K562 (cell line): ENCODE measurements around the gene GRAMD2B. TPM values are rescaled to one million over a fixed set of nuclear protein-coding genes. Genes with fewer than 3 reads are reported as not detected.

ENCODE experiments used
- CBX3 ChIP-seq, 2 experiments: IDR thresholded peaks; 1 replicate in 1 of 2; 2 replicates in 1 of 2; pipeline ENCODE4 v1.6.1; 2012; ENCODE audit warnings: inconsistent platforms in 2 of 2, low read length in 2 of 2, borderline replicate concordance in 1 of 2, control low read depth in 1 of 2
- CTBP1 ChIP-seq: fragments of 450-650 bp; IDR thresholded peaks from 2 replicates; pipeline ENCODE4 v1.6.1; 2016; ENCODE audit warnings: borderline replicate concordance
- DPF2 ChIP-seq: fragments of 450-650 bp; IDR thresholded peaks from 2 replicates; pipeline ENCODE4 v1.6.1; 2016
- ETV5 ChIP-seq: sonication (generic); formaldehyde crosslinking; IDR thresholded peaks from 2 replicates; pipeline ENCODE4 v1.4.0; 2020; ENCODE audit warnings: low read depth, mild to moderate bottlenecking, missing genetic modification reagents
- ETV6 ChIP-seq, 3 experiments: fragments of 150-350 bp in 1 of 3; sonication (generic) in 1 of 3; formaldehyde crosslinking in 1 of 3; IDR thresholded peaks; 2 replicates each; pipeline versions ENCODE4 v1.6.1 to v1.8.0; 2014 to 2022; ENCODE audit warnings: borderline replicate concordance in 2 of 3, low read depth in 2 of 3, antibody characterized with exemption in 1 of 3, low read length in 1 of 3, mild to moderate bottlenecking in 1 of 3, missing genetic modification reagents in 1 of 3
- FOSL1 ChIP-seq: fragments of 200-800 bp; sonication (Bioruptor generic); conservative IDR thresholded peaks from 2 replicates; pipeline ENCODE4 v1.6.1; 2016; ENCODE audit warnings: missing genetic modification characterization, missing compliant biosample characterization
- GABPB1 ChIP-seq: sonication (generic); formaldehyde crosslinking; IDR thresholded peaks from 2 replicates; pipeline ENCODE4 v1.8.0; 2022; ENCODE audit warnings: mild to moderate bottlenecking, missing genetic modification reagents
- MXI1 ChIP-seq: IDR thresholded peaks from 2 replicates; pipeline ENCODE4 v1.6.1; 2011; ENCODE audit warnings: low read depth, mild to moderate bottlenecking, improper control_type of control experiment, low read length
- POLR2A ChIP-seq: fragments of 450-650 bp; conservative IDR thresholded peaks from 2 replicates; pipeline ENCODE4 v1.6.1; 2016
- RHOXF2B ChIP-seq: fragments of 250-450 bp; sonication (Bioruptor Pico); conservative IDR thresholded peaks from 2 replicates; pipeline ENCODE4 v1.5.1; 2021
- THRAP3 ChIP-seq: fragments of 450-650 bp; IDR thresholded peaks from 2 replicates; pipeline ENCODE4 v1.6.1; 2016; ENCODE audit warnings: mild to moderate bottlenecking, inconsistent platforms, borderline replicate concordance
- XRCC3 ChIP-seq: fragments of 450-650 bp; IDR thresholded peaks from 2 replicates; pipeline ENCODE4 v1.6.1; 2017; ENCODE audit warnings: mild to moderate bottlenecking, moderate library complexity
- ZC3H8 ChIP-seq: fragments of 450-650 bp; IDR thresholded peaks from 2 replicates; pipeline ENCODE4 v1.6.1; 2017
- polyA plus RNA-seq, 8 experiments: library from polyadenylated mRNA; depleted of rRNA in 4 of 8; stranded (reverse) in 5 of 8; unstranded in 3 of 8; fragments of >200 nt; fragmentation: Nextera tagmentation in 2 of 8; fragmentation: Illumina TruSeq in 1 of 8; extraction: Ambion mirVana in 2 of 8; extraction: Trizol in 1 of 8; gene quantifications; 2 replicates each; pipeline versions ENCODE4 v1.2.1 to v1.2.3, GENCODE V29; 2011 to 2014; ENCODE audit warnings: inconsistent platforms in 1 of 8, missing spikeins in 1 of 8
- total RNA-seq, 7 experiments: library from RNA; depleted of rRNA in 6 of 7; stranded (reverse); fragments of >200 nt in 6 of 7; fragmentation: Illumina TruSeq in 2 of 7; extraction: Trizol in 2 of 7; gene quantifications; 2 replicates each; pipeline versions ENCODE4 v1.2.1 to v1.2.3, GENCODE V29; 2011 to 2021; ENCODE audit warnings: low replicate concordance in 1 of 7
- TF ChIP-seq, protein P1 (sequence below), 2 experiments: fragments of 450-650 bp in 1 of 2; sonication (generic) in 1 of 2; formaldehyde crosslinking in 1 of 2; IDR thresholded peaks; 2 replicates each; pipeline versions ENCODE4 v1.7.1 to v1.9.0; 2016 to 2022; ENCODE audit warnings: inconsistent platforms in 1 of 2, mild to moderate bottlenecking in 1 of 2, missing genetic modification reagents in 1 of 2
- TF ChIP-seq, protein P2 (sequence below): fragments of 200-400 bp; formaldehyde crosslinking; IDR thresholded peaks from 2 replicates; pipeline ENCODE4 v1.6.1; 2017; ENCODE audit warnings: mild to moderate bottlenecking, low read depth, low read length, moderate library complexity
- TF ChIP-seq, protein P3 (sequence below), 2 experiments: fragments of 450-650 bp; conservative IDR thresholded peaks; 2 replicates each; pipeline ENCODE4 v1.6.1; 2017; ENCODE audit warnings: mild to moderate bottlenecking in 2 of 2, moderate library complexity in 2 of 2

The GRAMD2B gene
- total and polyA plus RNA-seq, 9 of the 15 experiments (the other 6 are each of a cell fraction or from before 2014, with no cell fraction given) = 0.32 to 4.2 (median 1.4) TPM

DNA sequence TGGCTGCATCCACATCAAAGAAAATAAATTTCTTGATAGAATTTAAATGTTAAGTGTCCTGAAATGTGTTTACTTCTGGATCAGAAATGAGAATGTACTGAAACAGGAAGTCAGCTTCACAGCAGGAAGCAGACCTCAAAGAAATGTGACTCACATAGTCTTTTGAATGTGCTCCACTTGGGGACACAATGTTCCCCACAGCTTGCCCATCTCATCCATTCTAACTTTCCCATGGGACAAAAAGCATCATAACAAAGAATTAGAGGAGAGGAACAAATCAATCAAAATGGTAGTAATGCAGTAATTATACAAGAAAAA is 85.7 kb downstream of the GRAMD2B start (continued):
- TF ChIP-seq, protein P1, sequence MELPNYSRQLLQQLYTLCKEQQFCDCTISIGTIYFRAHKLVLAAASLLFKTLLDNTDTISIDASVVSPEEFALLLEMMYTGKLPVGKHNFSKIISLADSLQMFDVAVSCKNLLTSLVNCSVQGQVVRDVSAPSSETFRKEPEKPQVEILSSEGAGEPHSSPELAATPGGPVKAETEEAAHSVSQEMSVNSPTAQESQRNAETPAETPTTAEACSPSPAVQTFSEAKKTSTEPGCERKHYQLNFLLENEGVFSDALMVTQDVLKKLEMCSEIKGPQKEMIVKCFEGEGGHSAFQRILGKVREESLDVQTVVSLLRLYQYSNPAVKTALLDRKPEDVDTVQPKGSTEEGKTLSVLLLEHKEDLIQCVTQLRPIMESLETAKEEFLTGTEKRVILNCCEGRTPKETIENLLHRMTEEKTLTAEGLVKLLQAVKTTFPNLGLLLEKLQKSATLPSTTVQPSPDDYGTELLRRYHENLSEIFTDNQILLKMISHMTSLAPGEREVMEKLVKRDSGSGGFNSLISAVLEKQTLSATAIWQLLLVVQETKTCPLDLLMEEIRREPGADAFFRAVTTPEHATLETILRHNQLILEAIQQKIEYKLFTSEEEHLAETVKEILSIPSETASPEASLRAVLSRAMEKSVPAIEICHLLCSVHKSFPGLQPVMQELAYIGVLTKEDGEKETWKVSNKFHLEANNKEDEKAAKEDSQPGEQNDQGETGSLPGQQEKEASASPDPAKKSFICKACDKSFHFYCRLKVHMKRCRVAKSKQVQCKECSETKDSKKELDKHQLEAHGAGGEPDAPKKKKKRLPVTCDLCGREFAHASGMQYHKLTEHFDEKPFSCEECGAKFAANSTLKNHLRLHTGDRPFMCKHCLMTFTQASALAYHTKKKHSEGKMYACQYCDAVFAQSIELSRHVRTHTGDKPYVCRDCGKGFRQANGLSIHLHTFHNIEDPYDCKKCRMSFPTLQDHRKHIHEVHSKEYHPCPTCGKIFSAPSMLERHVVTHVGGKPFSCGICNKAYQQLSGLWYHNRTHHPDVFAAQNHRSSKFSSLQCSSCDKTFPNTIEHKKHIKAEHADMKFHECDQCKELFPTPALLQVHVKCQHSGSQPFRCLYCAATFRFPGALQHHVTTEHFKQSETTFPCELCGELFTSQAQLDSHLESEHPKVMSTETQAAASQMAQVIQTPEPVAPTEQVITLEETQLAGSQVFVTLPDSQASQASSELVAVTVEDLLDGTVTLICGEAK (IDR thresholded peaks at IDR 0.05) = 0 out of 2 replicates have a peak, but pooled peaks have one; percentile 48
- TF ChIP-seq, protein P1 (CRISPR knock-in tag; IDR thresholded peaks at IDR 0.05) = no peak
- TF ChIP-seq CBX3 (IDR thresholded peaks at IDR 0.05; ENCODE audit: borderline replicate concordance in 1 of 2, low read length in 2 of 2) (no peak), MXI1 (no peak), CTBP1 (no peak), THRAP3 (no peak), FOSL1 (peak; percentile 58), GABPB1 (no peak), RHOXF2B (CRISPR knock-in tag) (no peak), ZC3H8 (no peak), ETV6 (IDR thresholded peaks at IDR 0.05; ENCODE audit: borderline replicate concordance in 1 of 2, low read depth in 2 of 2, low read length in 1 of 2) (no peak), ETV6 (CRISPR knock-in tag; IDR thresholded peaks at IDR 0.05; ENCODE audit: borderline replicate concordance) (no peak), POLR2A (no peak), DPF2 (peak; percentile 21; the same call in 1 of the 2 replicates), ETV5 (CRISPR knock-in tag) (no peak), XRCC3 (no peak)
- TF ChIP-seq, protein P2, sequence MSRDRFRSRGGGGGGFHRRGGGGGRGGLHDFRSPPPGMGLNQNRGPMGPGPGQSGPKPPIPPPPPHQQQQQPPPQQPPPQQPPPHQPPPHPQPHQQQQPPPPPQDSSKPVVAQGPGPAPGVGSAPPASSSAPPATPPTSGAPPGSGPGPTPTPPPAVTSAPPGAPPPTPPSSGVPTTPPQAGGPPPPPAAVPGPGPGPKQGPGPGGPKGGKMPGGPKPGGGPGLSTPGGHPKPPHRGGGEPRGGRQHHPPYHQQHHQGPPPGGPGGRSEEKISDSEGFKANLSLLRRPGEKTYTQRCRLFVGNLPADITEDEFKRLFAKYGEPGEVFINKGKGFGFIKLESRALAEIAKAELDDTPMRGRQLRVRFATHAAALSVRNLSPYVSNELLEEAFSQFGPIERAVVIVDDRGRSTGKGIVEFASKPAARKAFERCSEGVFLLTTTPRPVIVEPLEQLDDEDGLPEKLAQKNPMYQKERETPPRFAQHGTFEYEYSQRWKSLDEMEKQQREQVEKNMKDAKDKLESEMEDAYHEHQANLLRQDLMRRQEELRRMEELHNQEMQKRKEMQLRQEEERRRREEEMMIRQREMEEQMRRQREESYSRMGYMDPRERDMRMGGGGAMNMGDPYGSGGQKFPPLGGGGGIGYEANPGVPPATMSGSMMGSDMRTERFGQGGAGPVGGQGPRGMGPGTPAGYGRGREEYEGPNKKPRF = no peak
- TF ChIP-seq, protein P3, sequence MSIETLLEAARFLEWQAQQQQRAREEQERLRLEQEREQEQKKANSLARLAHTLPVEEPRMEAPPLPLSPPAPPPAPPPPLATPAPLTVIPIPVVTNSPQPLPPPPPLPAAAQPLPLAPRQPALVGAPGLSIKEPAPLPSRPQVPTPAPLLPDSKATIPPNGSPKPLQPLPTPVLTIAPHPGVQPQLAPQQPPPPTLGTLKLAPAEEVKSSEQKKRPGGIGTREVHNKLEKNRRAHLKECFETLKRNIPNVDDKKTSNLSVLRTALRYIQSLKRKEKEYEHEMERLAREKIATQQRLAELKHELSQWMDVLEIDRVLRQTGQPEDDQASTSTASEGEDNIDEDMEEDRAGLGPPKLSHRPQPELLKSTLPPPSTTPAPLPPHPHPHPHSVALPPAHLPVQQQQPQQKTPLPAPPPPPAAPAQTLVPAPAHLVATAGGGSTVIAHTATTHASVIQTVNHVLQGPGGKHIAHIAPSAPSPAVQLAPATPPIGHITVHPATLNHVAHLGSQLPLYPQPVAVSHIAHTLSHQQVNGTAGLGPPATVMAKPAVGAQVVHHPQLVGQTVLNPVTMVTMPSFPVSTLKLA (conservative IDR thresholded peaks at IDR 0.05) = no peak
